Stimulated activated CD4-positive, alpha-beta T cell treated with anti-CD3 and anti-CD28 coated beads, Interleukin-12 subunit alpha, Interleukin-12 subunit beta, amount 100 ng/mL, for 24 hours (primary cell): Measurements from ENCODE around the gene EPHB2.

ENCODE experiments used
- DNase-seq, 2 experiments: peaks; one replicate each; pipeline ENCODE4 v3.0.0-alpha.2; 2020; ENCODE audit warnings: low read depth in 2 of 2

Gene EPHB2

GRCh38 chr1:22722901-22723550, 12.4 kb downstream of the EPHB2 start:
- no peak for DNase-seq

- no peak for DNase-seq
Observed at GRCh38 chr1:22727873-22728272, 17.2 kb downstream of the EPHB2 start.

GRCh38 chr1:22728751-22729399, 18.2 kb downstream of the EPHB2 start:
- DNase-seq: no peak

GRCh38 chr1:22729400-22729773, 18.7 kb downstream of the EPHB2 start:
- DNase-seq: no peak

- no peak for DNase-seq
Observed at GRCh38 chr1:22729912-22730311, 19.3 kb downstream of the EPHB2 start.

GRCh38 chr1:22731924-22732720, 21.5 kb downstream of the EPHB2 start:
- no peak for DNase-seq

GRCh38 chr1:22733643-22734042, 23.0 kb downstream of the EPHB2 start:
- DNase-seq: no peak

- DNase-seq: no peak
Observed at GRCh38 chr1:22736501-22737080, 26.0 kb downstream of the EPHB2 start.

- DNase-seq: no peak
Observed at GRCh38 chr1:22737374-22738068, 26.9 kb downstream of the EPHB2 start.

GRCh38 chr1:22738069-22738435, 27.4 kb downstream of the EPHB2 start:
- DNase-seq: no peak

- no peak for DNase-seq
Observed at GRCh38 chr1:22738522-22738921, 27.9 kb downstream of the EPHB2 start.

GRCh38 chr1:22739648-22740385, 29.2 kb downstream of the EPHB2 start:
- DNase-seq: no peak

GRCh38 chr1:22741118-22741517, 30.5 kb downstream of the EPHB2 start:
- DNase-seq: no peak

- DNase-seq: no peak
Observed at GRCh38 chr1:22745669-22746585, 35.3 kb downstream of the EPHB2 start.

GRCh38 chr1:22747021-22747734, 36.5 kb downstream of the EPHB2 start:
- no peak for DNase-seq

- DNase-seq: no peak
Observed at GRCh38 chr1:22747735-22748073, 37.1 kb downstream of the EPHB2 start.

- DNase-seq: no peak
Observed at GRCh38 chr1:22749503-22749902, 38.9 kb downstream of the EPHB2 start.

- no peak for DNase-seq
Observed at GRCh38 chr1:22749919-22750684, 39.5 kb downstream of the EPHB2 start.

- DNase-seq: no peak
Observed at GRCh38 chr1:22750685-22751051, 40.0 kb downstream of the EPHB2 start.
